Neural cell (in vitro differentiated cells): Measurements from ENCODE around the gene PRSS2. TPM values are rescaled to one million over a fixed set of nuclear protein-coding genes. Genes with fewer than 3 reads are reported as not detected.
"Not testable (repeated sequence)": the region's sequence is repeated elsewhere in the genome, so short reads cannot be mapped to it uniquely, and the experiment has no call there.

Source experiments
- H2AFZ ChIP-seq: fragments of 200-600, 300-800 bp; sonication (generic), shearing (Covaris generic); 2 replicates; pipeline ENCODE4 v1.6.0; 2014; ENCODE audit warnings: low read depth, mild to moderate bottlenecking, antibody characterized with exemption, low read length, moderate library complexity
- H3F3A ChIP-seq: fragments of 200-600 bp; shearing (Covaris generic); 2 replicates; pipeline ENCODE4 v1.6.1; 2016; ENCODE audit warnings: mild to moderate bottlenecking, moderate library complexity, mixed read lengths, antibody characterized with exemption, low read length; ENCODE audit not compliant: insufficient read depth, poor library complexity, severe bottlenecking
- H3K27ac ChIP-seq: fragments of 200-600, 300-800 bp; sonication (generic), shearing (Covaris generic); 2 replicates; pipeline ENCODE4 v1.5.1; 2014; ENCODE audit warnings: mild to moderate bottlenecking, low read length, moderate library complexity
- H3K27me3 ChIP-seq: fragments of 300-800, 200-600 bp; sonication (generic), shearing (Covaris generic); 2 replicates; pipeline ENCODE4 v1.6.0; 2014; ENCODE audit warnings: mild to moderate bottlenecking, low read depth, low read length, moderate library complexity; ENCODE audit not compliant: insufficient read depth
- H3K36me3 ChIP-seq: fragments of 300-800, 200-600 bp; sonication (generic), shearing (Covaris generic); 2 replicates; pipeline ENCODE4 v1.5.1; 2014; ENCODE audit warnings: mild to moderate bottlenecking, antibody characterized with exemption, low read length, moderate library complexity; ENCODE audit not compliant: insufficient read depth
- H3K4me2 ChIP-seq: fragments of 300-800, 200-600 bp; sonication (generic), shearing (Covaris generic); 2 replicates; pipeline ENCODE4 v1.6.0; 2014; ENCODE audit warnings: mild to moderate bottlenecking, low read length
- H3K4me3 ChIP-seq: fragments of 300-800, 200-600 bp; sonication (generic), shearing (Covaris generic); 2 replicates; pipeline ENCODE4 v1.5.1; 2014; ENCODE audit warnings: mild to moderate bottlenecking, low read length, moderate library complexity
- H3K79me2 ChIP-seq: fragments of 200-600 bp; shearing (Covaris generic); replicated peaks from 2 replicates; pipeline ENCODE4 v1.6.0; 2014; ENCODE audit warnings: mild to moderate bottlenecking, low read length, moderate library complexity; ENCODE audit not compliant: insufficient read depth
- H3K9ac ChIP-seq: fragments of 300-800, 200-600 bp; sonication (generic), shearing (Covaris generic); 2 replicates; pipeline ENCODE4 v1.6.1; 2016; ENCODE audit warnings: mild to moderate bottlenecking, low read length, mixed read lengths
- H3K9me2 ChIP-seq: fragments of 200-600 bp; shearing (Covaris generic); 2 replicates; pipeline ENCODE4 v1.6.1; 2016; ENCODE audit warnings: mild to moderate bottlenecking, low read length, mixed read lengths; ENCODE audit not compliant: insufficient read depth
- H3K9me3 ChIP-seq: fragments of 200-600, 300-800 bp; sonication (generic), shearing (Covaris generic); 2 replicates; pipeline ENCODE4 v1.6.1; 2016; ENCODE audit warnings: mild to moderate bottlenecking, mixed run types, low read length, moderate library complexity, mixed read lengths
- H4K20me1 ChIP-seq: fragments of 200-600 bp; shearing (Covaris generic); 2 replicates; pipeline ENCODE4 v1.6.1; 2016; ENCODE audit warnings: mild to moderate bottlenecking, mixed run types; ENCODE audit not compliant: insufficient read depth
- CTCF ChIP-seq: fragments of 450-650 bp; IDR thresholded peaks from 2 replicates; pipeline ENCODE4 v1.5.1; 2014; ENCODE audit warnings: antibody characterized with exemption, mild to moderate bottlenecking, moderate library complexity; ENCODE audit not compliant: poor library complexity, severe bottlenecking
- EP300 ChIP-seq: fragments of 450-650 bp; conservative IDR thresholded peaks from 2 replicates; pipeline ENCODE4 v1.6.1; 2014; ENCODE audit warnings: antibody characterized with exemption, mild to moderate bottlenecking, moderate library complexity; ENCODE audit not compliant: poor library complexity, severe bottlenecking
- EZH2 ChIP-seq: fragments of 200-600, 300-800 bp; shearing (Covaris generic), sonication (generic); IDR thresholded peaks from 2 replicates; pipeline ENCODE4 v1.6.1; 2014; ENCODE audit warnings: antibody characterized with exemption, low read length, borderline replicate concordance, mild to moderate bottlenecking; ENCODE audit not compliant: insufficient read depth, poor library complexity, severe bottlenecking
- MXI1 ChIP-seq: fragments of 450-650 bp; conservative IDR thresholded peaks from 2 replicates; pipeline ENCODE4 v1.6.1; 2014; ENCODE audit warnings: antibody characterized with exemption, mild to moderate bottlenecking; ENCODE audit not compliant: poor library complexity, severe bottlenecking
- POLR2AphosphoS5 ChIP-seq: IDR thresholded peaks from 2 replicates; pipeline ENCODE4 v1.6.1; 2012
- RAD21 ChIP-seq: fragments of 450-650 bp; conservative IDR thresholded peaks from 2 replicates; pipeline ENCODE4 v1.6.1; 2014; ENCODE audit warnings: antibody characterized with exemption, mild to moderate bottlenecking, moderate library complexity
- REST ChIP-seq: IDR thresholded peaks from 2 replicates; pipeline ENCODE4 v1.6.1; 2012; ENCODE audit warnings: borderline replicate concordance
- SMC3 ChIP-seq: fragments of 450-650 bp; conservative IDR thresholded peaks from 2 replicates; pipeline ENCODE4 v1.6.1; 2014; ENCODE audit warnings: antibody characterized with exemption, mild to moderate bottlenecking, moderate library complexity; ENCODE audit not compliant: poor library complexity
- TAF1 ChIP-seq: IDR thresholded peaks from 2 replicates; pipeline ENCODE4 v1.6.1; 2012; ENCODE audit warnings: low read depth
- polyA plus RNA-seq: library from polyadenylated mRNA; depleted of rRNA; stranded (reverse); fragments of >200 nt; gene quantifications from 2 replicates; pipeline ENCODE4 v1.2.3, GENCODE V29; 2014

Gene PRSS2
- polyA plus RNA-seq, 1 donor from 2014 or later = not detected

GRCh38 chr7:142733271-142733670, 37.5 kb upstream of the PRSS2 start:
- Histone ChIP-seq H3K9me3 (no peaks in the 10 kb centered on the region), H3F3A (no peaks in the 10 kb centered on the region), H3K79me2 (no peaks in the 10 kb centered on the region), H3K27ac (no peak overlapping the region), H3K9me2 (no peaks in the 10 kb centered on the region), H3K9ac (no peak overlapping the region), H4K20me1 (no peaks in the 10 kb centered on the region), H3K4me2 (no peak overlapping the region), H3K36me3 (no peaks in the 10 kb centered on the region), H2AFZ (no peak overlapping the region), H3K4me3 (no peak overlapping the region), H3K27me3 (no peaks in the 10 kb centered on the region)
- TF ChIP-seq SMC3 = no peak

- Histone ChIP-seq H3K36me3 (no peaks in the 10 kb centered on the region), H3K27me3 (no peaks in the 10 kb centered on the region), H3K4me3 (no peak overlapping the region), H3K4me2 (no peak overlapping the region), H3F3A (no peaks in the 10 kb centered on the region), H3K9me3 (no peaks in the 10 kb centered on the region), H4K20me1 (no peaks in the 10 kb centered on the region), H3K9me2 (no peaks in the 10 kb centered on the region), H3K79me2 (no peaks in the 10 kb centered on the region), H3K9ac (no peak overlapping the region), H3K27ac (no peak overlapping the region), H2AFZ (no peak overlapping the region)
- TF ChIP-seq EP300 = no peak
- TF ChIP-seq SMC3 = no peak
- TF ChIP-seq RAD21 = no peak
- no peak for TF ChIP-seq CTCF
- TF ChIP-seq TAF1 = no peak
- TF ChIP-seq REST = no peak
- TF ChIP-seq POLR2AphosphoS5 = no peak
- TF ChIP-seq MXI1 = no peak
- TF ChIP-seq EZH2 = no peak
These were observed 30.8 kb upstream of the PRSS2 start for GRCh38 chr7:142739923-142740492.

- Histone ChIP-seq H3K9ac (no peak overlapping the region), H3K36me3 (no peaks in the 10 kb centered on the region), H3K4me2 (no peak overlapping the region), H3K27ac (no peak overlapping the region), H3K4me3 (no peak overlapping the region), H2AFZ (no peak overlapping the region), H3K27me3 (no peaks in the 10 kb centered on the region), H3K79me2 (no peaks in the 10 kb centered on the region), H3K9me2 (no peaks in the 10 kb centered on the region), H3K9me3 (no peaks in the 10 kb centered on the region), H3F3A (no peaks in the 10 kb centered on the region), H4K20me1 (no peaks in the 10 kb centered on the region)
- TF ChIP-seq RAD21 (no peak), MXI1 (no peak)
These were observed 30.0 kb upstream of the PRSS2 start for GRCh38 chr7:142740786-142741185.

GRCh38 chr7:142741932-142742331, 28.8 kb upstream of the PRSS2 start:
- H3K4me3 ChIP-seq, H3K9me2 ChIP-seq, H3K9me3 ChIP-seq, H3K36me3 ChIP-seq, H3K9ac ChIP-seq, H3K27ac ChIP-seq, H3F3A ChIP-seq, H4K20me1 ChIP-seq, H2AFZ ChIP-seq, H3K79me2 ChIP-seq, H3K4me2 ChIP-seq, H3K27me3 ChIP-seq: not testable (repeated sequence)
